ENCODE data around the gene OAF. TPM values are rescaled to one million over a fixed set of nuclear protein-coding genes. Genes with fewer than 3 reads are reported as not detected.

Gene OAF
- total RNA-seq, 1 experiment from 2014 or later: 25.0 TPM

DNA sequence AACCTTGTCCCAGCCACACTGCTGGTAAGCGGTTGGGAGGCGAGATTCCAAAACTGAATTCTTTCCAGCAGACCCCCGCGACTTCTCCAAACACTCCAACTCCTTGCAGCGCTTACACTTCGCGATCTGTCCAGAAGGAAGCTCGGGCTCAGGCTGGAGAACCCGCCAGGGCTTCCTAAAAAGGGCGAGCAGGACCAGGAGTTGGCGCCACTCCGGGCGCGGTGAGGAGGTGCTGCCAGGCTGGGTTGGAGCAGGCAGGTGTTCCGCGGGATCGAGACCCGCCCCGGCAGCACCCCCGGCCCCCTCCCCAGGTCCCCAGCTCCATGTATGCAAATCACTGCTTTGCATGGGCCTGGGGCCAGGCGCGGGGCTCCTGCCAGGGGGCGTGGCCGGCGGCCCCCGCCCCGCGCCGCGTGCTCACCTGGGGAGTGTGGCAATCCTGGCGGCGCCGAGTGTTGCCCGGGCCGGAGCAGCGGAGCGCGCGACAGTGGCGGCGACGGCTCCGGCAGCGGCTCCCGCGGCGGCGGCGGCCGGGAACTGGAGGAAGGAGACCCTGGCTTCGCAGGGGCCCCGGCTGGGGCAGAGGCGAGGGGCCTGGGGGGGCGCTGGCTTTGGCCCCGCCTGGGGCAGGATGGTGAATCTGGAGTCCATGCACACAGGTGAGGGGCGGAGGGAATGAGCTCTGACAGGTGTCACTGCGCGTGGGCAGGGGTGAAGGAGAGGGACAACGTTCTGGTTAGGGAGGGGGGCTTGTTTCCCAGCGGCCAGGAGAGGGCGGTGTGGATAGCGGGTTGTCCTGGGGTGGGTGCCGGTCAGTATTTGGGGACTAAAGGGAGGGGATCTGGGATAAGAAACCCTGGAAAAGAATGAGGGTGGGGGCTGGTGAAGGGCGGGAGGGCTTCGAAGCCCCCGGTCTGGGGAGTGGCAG is 29.1 kb downstream of the OAF start, which contains the start of gene POU2F3:
Gene POU2F3 (plus strand): TSS at position 428 of the 928 bp plus-strand sequence. CDS start 204 bp downstream, at position 632.
- Histone ChIP-seq H3K4me1 (ENCODE audit: insufficient read depth, low read length, poor library complexity, severe bottlenecking) (no peaks in the 10 kb centered on the region), H3K27me3 (replicated peaks; ENCODE audit: insufficient read depth, low read depth, low read length, poor library complexity) (peaks cover 45% of the 10 kb centered on the region), H3K4me3 (ENCODE audit: low read depth, low read length, poor library complexity, severe bottlenecking) (no peak within 1 kb of the TSS), H3K27ac (ENCODE audit: low read depth, low read length, poor library complexity, severe bottlenecking) (no peak within 1 kb of the TSS), H3K36me3 (ENCODE audit: insufficient read depth, low read length, poor library complexity, severe bottlenecking) (no peaks in the 10 kb centered on the region), H3K9me3 (ENCODE audit: low read depth, low read length, poor library complexity, severe bottlenecking) (no peaks in the 10 kb centered on the region)
- CTCF ChIA-PET: interaction anchor here (1.3 kb wide), 1 partner anchor 63 kb away, joined by 3 read pairs; no protein-coding TSS in a partner anchor
- intact Hi-C loops (cut with micrococcal nuclease; ENCODE audit: unreplicated experiment): no loop called here
- no TSS peak for BruUV-seq (replicated peaks)
- TF ChIP-seq, protein P1, sequence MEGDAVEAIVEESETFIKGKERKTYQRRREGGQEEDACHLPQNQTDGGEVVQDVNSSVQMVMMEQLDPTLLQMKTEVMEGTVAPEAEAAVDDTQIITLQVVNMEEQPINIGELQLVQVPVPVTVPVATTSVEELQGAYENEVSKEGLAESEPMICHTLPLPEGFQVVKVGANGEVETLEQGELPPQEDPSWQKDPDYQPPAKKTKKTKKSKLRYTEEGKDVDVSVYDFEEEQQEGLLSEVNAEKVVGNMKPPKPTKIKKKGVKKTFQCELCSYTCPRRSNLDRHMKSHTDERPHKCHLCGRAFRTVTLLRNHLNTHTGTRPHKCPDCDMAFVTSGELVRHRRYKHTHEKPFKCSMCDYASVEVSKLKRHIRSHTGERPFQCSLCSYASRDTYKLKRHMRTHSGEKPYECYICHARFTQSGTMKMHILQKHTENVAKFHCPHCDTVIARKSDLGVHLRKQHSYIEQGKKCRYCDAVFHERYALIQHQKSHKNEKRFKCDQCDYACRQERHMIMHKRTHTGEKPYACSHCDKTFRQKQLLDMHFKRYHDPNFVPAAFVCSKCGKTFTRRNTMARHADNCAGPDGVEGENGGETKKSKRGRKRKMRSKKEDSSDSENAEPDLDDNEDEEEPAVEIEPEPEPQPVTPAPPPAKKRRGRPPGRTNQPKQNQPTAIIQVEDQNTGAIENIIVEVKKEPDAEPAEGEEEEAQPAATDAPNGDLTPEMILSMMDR (conservative IDR thresholded peaks at IDR 0.05; ENCODE audit: low read depth, low read length): peak; percentile 46
- TF ChIP-seq EZH2 (IDR thresholded peaks at IDR 0.05; ENCODE audit: borderline replicate concordance, low read depth, low read length, poor library complexity, severe bottlenecking): peak; percentile 56
- POLR2A ChIA-PET (ENCODE audit: low non-redundant PET): no interaction called here
- no peak for DNase-seq (ENCODE audit: low spot score)

DNA sequence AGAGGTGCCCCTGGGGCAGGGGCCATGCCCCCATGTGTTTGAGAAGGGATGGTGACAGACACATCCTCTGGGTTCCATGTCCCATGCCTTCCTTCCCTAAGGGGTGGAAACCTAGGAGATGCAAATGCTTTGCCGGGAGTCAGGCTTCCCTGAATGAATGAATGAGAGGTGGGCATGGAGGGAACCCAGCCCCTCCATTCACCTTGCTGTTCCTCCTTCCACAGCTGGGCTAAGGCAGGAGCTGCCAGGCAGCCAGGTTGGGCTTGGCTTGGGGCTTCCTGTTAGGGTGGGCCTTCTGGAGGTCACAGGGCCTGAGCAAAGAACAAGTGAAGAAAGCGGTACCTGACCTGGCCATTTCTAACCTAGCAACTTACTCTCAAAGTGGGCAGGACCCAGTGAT is 30.0 kb downstream of the OAF start:
- Histone ChIP-seq H3K4me1 (ENCODE audit: insufficient read depth, low read length, poor library complexity, severe bottlenecking) (no peaks in the 10 kb centered on the region), H3K27ac (ENCODE audit: low read depth, low read length, poor library complexity, severe bottlenecking) (no peak overlapping the region), H3K36me3 (ENCODE audit: insufficient read depth, low read length, poor library complexity, severe bottlenecking) (no peaks in the 10 kb centered on the region), H3K9me3 (ENCODE audit: low read depth, low read length, poor library complexity, severe bottlenecking) (no peaks in the 10 kb centered on the region), H3K4me3 (ENCODE audit: low read depth, low read length, poor library complexity, severe bottlenecking) (no peak overlapping the region), H3K27me3 (replicated peaks; ENCODE audit: insufficient read depth, low read depth, low read length, poor library complexity) (peaks cover 52% of the 10 kb centered on the region)
- CTCF ChIA-PET: no interaction called here
- POLR2A ChIA-PET (ENCODE audit: low non-redundant PET): no interaction called here
- no peak for DNase-seq (ENCODE audit: low spot score)
- no TSS peak for BruUV-seq (replicated peaks)
- no peak for TF ChIP-seq EZH2 (IDR thresholded peaks at IDR 0.05; ENCODE audit: borderline replicate concordance, low read depth, low read length, poor library complexity, severe bottlenecking)
- TF ChIP-seq, protein P1 (conservative IDR thresholded peaks at IDR 0.05; ENCODE audit: low read depth, low read length): no peak
- intact Hi-C loops (cut with micrococcal nuclease; ENCODE audit: unreplicated experiment): no loop called here

DNA sequence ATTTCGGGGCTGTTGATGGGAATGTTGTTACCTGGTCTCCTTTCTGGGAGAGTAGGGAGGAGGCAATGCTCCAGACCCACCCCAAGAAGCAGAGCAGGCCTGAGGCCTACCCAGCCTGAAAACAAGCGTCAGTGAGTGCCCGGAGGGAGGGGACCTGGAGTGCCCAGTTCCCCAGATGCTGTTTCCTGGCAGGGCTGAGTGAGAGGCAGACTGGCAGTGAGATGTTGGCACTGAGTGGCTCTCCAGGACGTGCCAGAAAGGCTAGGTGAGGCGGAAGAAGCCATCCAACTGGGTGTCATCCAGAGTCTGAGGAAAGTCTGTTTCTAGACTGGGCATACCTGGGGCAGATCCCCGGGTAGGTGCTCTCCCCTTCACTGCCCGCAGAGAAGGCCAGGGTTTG is 30.4 kb downstream of the OAF start:
- DNase-seq (ENCODE audit: low spot score): no peak
- ChIA-PET CTCF (no interaction called here), POLR2A (ENCODE audit: low non-redundant PET) (no interaction called here)
- TF ChIP-seq EZH2 (IDR thresholded peaks at IDR 0.05; ENCODE audit: borderline replicate concordance, low read depth, low read length, poor library complexity, severe bottlenecking): no peak
- TF ChIP-seq, protein P1 (conservative IDR thresholded peaks at IDR 0.05; ENCODE audit: low read depth, low read length): no peak
- H3K36me3 ChIP-seq (ENCODE audit: insufficient read depth, low read length, poor library complexity, severe bottlenecking): no peaks in the 10 kb centered on the region
- no peak overlapping the region for H3K27ac ChIP-seq (ENCODE audit: low read depth, low read length, poor library complexity, severe bottlenecking)
- H3K9me3 ChIP-seq (ENCODE audit: low read depth, low read length, poor library complexity, severe bottlenecking): no peaks in the 10 kb centered on the region
- H3K27me3 ChIP-seq (replicated peaks; ENCODE audit: insufficient read depth, low read depth, low read length, poor library complexity): peaks cover 53% of the 10 kb centered on the region
- intact Hi-C loops (cut with micrococcal nuclease; ENCODE audit: unreplicated experiment): no loop called here
- H3K4me1 ChIP-seq (ENCODE audit: insufficient read depth, low read length, poor library complexity, severe bottlenecking): no peaks in the 10 kb centered on the region
- H3K4me3 ChIP-seq (ENCODE audit: low read depth, low read length, poor library complexity, severe bottlenecking): no peak overlapping the region
- BruUV-seq (replicated peaks): no TSS peak

Measured in A673 (cell line).